Activated CD8-positive, alpha-beta memory T cell treated with anti-CD3 and anti-CD28 coated beads for 24 hours (primary cell): ENCODE results near the gene TP73.
"Not testable (repeated sequence)": the region's sequence is repeated elsewhere in the genome, so short reads cannot be mapped to it uniquely, and the experiment has no call there.

Source experiments
- DNase-seq: peaks from one replicate; pipeline ENCODE4 v3.0.0-alpha.2; 2020

Gene TP73

DNA sequence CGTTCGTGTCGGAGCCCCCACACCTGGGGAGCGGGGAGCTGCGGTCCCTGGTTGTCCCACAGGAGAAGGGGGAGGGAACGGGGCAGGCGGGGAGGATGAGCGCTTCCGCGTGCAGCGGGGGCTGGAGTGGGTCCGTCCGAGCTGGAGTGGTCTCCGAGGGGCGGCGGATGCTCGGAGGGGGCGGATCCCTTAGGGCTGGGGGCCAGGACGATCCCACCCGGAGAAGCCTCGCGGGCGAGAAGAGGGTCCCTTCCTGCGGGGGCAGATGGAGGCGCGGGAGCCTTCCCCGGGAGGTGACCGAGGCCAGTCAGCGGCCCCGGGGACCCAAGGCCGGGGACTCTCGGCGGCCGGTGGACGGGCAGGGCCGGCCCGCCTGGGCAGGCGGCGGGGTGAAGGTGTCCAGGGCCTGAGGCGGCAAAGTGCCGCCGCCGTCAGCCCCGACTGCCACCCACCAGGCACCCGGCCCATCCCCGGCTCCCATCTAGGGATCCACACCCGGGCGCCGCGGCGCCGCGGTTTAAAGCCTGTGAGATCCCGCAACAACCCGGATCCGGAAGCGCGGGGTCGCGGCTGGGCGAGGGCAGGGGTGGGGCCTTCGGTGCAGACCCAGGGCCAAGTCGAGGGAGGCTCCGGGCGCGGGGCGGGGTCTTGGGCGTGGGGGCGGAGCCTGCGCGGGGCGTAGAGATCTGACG lies 94.7 kb downstream of the TP73 start:
- DNase-seq, result peak; percentile 95

DNA sequence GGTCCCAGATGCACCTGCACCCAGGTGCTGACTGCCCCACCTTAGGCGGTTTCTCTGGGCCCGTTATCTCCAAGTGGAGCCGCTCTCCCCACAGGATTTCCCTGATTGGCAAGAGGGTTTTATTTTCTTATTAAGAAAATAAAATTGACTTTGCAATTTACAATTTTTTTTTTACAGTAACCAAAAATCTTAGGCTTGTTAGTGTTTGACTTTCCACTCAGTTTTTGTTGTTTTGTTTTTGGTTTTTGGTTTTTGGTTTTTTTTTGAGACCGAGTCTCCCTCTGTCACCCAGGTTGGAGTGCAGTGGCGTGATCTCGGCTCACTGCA lies 95.2 kb downstream of the TP73 start:
- DNase-seq, result no peak

DNA sequence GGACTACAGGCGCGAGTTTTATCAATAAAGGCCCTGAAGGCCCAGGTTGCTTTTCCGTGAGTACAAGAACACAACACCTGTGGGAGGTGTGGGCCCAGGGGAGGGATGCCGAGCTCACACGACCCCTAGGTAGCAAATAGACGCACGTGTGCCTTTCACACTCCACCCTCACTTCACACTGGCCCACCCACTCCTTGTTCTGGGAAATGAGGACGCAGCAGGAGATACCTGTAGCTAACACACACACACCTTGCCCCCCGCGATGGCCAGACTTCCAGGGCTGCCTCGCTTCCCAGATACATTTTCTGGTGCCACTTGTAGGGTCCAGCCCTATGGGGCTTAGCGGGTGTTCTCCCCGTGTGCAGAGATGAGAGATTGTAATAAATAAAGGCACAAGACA lies 95.6 kb downstream of the TP73 start:
- DNase-seq, result no peak

DNA sequence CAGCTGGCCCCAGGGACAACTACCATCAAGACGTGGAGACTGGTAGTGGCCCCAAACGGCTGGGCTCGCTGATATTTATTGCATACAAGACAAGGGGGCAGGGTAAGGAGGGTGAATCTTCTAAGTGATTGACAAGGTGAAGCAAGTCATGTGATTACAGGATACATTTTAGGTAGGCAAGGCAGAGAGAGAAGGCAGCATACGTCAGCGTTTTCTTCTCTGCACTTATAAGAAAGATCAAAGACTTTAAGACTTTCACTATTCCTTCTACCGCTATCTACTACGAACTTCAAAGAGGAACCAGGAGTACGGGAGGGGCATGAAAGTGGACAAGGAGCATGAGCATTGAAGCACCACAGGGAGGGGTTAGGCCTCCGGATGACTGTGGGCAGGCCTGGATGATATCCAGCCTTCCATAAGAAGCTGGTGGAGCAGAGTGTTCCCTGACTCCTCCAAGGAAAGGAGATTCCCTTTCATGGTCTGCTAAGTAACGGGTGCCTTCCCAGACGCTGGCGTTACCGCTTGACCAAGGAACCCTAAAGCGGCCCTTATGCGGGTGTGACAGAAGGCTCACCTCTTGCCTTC lies 96.1 kb downstream of the TP73 start:
- DNase-seq, result not testable (repeated sequence)

DNA sequence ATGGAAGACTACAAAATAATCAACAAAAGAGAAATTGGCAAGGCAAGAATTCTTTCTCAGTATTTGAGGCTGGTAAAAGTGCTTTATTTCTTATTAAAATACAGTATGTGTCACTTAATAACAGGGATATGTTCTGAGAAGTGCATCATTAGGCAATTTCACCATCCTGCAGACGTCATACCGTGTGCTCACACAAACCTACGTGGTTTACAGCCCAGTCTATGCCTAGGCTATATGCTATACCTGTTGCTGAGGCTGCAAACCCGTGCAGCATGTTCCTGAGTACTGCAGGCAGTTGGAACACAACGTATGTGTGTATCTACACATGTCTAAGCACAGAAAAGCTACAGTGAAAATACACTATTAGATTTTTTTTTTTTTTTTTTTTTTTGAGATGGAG lies 97.2 kb downstream of the TP73 start:
- no peak for DNase-seq

DNA sequence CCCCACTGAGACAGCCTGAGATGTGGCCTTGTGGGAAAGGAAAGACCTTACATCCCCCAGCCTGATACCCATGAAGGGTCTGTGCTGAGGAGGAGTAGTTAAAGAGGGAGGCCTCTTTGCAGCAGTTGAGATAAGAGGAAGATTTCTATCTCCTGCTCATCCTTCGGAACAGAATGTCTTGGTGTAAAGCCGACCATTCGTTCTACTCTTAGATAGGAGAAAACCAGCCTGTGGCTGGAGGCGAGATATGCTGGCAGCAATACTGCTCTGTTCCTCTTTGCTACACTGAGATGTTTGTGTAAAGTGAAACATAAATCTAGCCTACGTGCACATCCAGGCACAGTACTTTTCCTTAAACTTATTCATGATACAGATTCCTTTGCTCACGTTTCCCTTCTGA lies 98.4 kb downstream of the TP73 start:
- no peak for DNase-seq

DNA sequence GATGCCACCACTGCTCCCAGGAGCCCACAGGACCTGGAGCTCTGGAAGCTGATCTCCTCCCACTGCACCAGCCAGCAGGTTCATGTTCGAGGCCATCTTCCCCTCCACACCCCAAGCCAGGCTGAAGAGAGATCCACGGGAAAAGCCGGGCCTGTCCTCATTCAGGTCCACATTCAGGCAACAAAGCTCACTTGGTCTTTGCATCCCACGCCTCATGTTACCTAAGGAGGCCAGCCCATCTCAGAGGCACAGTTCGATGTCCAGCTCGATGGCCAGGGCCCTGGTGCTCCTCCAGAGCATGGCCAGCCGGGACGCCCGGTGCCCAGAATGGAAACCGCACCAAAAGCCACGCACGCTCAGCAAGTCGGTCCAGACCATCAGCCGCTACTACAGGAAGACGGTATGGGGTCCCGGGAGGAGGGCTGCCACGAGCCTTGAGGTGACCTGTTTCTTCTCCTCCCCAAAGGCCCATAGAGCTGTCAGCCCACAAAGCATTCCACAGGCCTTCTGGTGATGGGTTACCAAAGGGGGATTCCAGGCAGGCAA lies 100.2 kb downstream of the TP73 start, which contains the start of gene CCDC27:
Gene CCDC27 (plus strand): TSS at position 51 of the 546 bp plus-strand sequence. CDS start 32 bp downstream, at position 83.
- no peak for DNase-seq

DNA sequence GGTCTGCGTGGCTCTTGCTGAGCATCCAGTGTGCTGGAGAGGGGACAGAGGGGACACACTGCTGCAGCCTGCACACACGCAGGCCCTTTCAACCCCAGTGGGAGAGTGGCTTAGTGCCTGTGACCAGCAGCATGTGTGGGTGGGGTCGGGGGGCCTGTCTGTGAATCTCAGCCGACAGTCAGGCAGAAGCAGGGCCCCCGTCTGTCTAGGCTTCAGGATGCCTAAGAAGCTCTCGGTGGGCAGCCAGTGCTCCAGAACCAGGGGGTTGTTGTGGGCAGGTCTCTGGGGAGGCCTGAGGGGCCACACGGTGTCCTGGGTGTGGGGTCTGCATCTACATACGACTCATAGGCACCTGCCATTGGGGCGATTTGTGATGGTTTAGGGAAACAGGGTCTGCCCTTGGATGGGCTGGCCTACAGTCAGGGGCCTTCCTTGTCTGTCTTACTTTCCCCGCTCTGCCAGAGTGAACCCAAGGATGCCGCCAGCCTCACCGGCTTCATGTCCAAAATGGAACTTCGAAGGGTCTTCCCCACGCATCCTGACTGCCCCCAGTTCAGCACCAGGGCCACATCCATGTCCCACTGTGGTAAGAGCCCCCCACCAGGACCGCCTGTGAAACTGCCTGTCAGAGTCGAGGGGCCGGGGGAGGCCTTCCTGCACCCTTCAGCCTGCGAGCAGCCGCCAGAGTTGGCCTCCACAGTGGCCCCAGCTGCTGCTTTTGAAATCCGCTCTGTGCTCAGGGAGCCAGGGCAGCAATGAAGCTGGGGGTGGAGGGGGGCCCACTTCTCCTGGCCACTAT lies 101.5 kb downstream of the TP73 start:
- no peak for DNase-seq

DNA sequence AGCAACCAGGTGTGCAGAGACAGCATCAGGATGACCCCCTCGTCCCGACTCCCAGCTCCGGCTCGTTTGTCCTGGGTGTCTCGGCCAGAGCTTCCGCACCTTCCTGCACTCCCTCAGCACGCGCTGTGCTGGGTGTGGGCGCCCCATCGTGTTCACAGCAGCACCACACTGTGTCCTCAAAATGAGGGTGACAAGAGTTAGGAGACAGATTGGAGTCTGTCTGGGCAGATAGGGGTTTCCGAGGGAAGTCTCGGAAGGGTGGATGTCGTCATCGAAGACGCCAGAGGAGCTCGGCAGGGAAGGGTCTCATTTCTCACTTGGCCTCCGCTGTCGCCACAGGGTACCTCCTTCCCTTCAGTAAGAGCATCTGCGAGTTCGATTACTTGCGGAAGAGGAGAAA lies 104.1 kb downstream of the TP73 start:
- no peak for DNase-seq

DNA sequence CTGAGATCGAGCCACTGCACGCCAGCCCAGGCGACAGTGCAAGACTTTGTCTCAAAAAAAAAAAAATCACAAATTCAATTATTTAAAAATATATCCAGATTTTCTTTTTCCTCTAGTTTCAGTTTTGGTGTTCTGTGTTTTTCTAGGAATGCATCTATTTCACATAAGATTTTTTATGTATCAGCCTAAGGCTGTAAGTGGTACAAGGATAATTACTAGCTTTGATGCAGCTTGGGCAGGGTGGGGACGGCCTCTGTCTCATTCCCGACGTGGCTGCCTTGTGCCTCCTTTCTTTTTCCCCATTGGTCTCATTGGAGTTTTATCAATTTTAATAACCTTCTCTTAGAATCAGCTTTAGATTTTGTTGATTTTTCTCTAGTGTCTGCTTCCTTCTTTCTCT lies 106.8 kb downstream of the TP73 start:
- DNase-seq, result no peak

DNA sequence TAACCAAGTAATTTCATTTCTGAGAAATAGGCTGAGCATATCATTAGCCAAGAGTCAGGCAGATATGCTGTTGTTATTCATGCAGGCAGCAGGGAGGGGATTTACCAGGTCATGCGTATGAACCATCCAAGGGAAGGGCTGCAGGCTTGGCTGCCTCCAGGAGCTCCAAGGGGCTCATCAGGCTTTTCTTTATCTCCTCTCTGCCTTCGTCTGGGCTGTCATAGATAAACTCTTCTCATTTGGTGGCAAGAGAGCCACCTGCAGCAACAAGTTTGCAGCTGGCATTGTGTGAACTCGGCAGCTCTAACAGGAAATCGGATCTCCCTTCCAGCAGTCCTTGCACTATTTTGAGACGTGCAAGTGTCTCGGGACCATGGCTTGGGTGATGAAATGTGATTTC lies 107.5 kb downstream of the TP73 start:
- DNase-seq, result no peak

DNA sequence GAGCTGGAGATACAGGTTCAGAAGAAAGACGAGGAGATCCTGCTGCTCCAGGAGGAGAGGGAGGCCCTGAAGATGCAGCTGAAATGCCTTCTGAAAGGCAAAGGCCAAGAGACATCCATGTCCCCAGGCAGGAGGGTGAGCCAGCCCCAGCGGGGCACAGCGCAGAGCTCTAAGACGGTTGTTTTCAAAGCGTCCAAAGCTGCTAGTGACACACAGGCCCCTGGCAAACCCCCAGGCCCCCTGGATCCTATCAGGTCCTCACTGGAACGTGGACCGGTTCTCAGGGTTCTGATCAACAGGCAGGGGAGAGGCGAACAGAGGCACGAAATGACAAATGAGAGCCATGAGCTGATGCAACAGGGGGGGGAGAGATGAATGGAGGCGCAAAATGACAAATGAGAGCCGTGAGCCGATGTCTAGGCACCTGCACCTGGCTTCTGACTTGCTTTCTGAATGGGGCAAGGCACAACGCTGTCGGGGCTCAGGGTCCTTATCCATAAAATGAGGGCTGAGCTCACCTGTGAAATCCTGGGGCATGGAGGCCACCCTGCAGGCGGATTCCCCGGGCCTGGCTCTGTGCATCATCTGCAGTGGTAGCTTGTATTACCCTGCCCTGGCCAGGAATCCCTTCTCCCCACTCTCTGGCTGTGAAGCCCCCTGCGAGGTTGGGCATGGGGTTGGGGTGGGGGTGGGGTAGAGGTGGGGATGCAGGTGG lies 109.1 kb downstream of the TP73 start:
- no peak for DNase-seq

DNA sequence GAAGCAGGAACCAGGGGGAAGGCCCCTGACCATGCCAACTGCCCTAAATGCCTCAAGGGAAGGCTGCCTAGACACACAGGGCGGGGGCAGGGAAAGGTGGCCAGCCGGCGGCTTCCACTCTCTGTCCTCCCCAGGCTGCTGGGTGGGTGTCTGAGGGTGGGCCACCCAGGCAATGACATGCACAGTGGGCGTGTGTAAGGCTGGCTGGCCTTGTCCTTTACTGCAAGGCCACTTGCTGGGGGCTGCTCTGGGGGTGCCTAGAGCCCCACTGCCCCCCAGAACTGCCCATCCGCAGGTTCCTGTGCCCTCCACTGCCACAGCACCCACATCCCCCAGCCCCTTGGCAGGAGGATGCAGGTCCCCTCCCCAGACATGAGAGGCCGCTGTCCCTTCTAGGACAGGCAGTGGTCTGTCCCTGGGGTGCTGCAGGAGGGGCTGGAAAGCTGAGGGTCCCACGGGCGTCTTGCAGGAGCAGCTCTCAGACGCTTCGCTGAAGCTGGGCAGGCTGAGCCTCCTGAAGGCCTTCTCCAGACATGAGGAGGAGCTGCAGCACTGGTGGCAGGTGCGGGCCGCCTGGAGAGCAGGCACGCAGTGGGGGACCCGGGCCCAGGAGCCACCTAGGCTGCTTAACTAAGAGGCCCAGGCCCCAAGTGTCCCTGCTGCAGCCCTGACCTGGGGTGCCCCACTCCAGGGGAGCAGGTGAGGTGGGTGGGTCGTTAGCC lies 110.0 kb downstream of the TP73 start:
- DNase-seq, result no peak

DNA sequence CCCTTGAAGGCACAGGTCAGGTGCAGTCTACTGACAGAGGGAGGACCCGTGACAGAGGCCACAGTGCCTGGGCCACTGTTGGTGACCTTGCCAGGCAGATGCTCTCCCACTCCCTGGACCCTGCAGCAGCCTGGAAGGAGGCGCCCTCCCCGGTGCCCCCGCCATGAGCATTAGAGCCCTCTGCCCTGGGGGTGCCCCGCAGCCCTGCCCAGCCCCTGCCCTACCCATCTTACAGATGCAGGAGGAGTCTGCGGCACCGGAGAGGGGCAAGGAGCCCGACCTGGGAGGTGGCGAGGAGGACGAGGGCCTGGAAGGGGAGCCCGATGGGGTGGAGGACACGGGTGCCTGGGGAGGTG lies 110.5 kb downstream of the TP73 start:
- no peak for DNase-seq

DNA sequence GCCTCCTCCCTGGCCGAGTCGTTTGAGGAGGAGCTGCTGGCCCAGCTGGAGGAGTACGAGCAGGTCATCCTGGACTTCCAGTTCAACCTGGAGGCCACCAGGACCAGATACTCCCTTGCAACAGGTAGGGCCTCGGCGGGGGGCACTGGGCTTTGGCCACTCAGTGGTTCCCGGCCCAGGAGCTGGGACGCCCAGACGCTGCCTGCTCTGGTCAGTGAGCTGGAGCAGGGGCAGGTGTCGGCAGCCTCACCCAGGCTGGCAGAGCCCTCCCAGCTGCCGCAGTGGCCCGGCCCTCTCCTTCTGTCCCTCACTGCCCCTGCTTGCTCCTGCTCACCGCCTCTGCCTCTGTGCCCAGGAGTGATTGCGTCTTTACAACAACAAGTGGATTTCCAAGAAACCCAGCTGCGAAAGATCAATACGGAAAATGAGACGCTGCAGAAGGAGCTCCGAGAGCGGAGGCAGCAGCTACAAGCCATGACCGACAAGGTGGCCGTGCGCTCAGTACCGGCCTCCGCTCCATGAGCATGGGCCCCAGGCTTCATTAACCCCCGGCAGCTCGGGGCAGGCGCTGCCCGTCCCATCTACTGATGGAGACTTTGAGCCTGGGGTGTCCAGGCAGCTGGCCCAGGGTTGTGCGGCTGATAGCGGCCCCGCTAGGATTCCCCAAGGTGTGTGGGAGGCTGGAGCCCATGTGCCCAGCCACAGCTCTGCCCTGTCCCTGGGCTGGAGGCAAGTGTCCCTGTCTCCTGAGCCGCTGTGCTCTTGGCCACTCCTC lies 111.2 kb downstream of the TP73 start:
- no peak for DNase-seq

DNA sequence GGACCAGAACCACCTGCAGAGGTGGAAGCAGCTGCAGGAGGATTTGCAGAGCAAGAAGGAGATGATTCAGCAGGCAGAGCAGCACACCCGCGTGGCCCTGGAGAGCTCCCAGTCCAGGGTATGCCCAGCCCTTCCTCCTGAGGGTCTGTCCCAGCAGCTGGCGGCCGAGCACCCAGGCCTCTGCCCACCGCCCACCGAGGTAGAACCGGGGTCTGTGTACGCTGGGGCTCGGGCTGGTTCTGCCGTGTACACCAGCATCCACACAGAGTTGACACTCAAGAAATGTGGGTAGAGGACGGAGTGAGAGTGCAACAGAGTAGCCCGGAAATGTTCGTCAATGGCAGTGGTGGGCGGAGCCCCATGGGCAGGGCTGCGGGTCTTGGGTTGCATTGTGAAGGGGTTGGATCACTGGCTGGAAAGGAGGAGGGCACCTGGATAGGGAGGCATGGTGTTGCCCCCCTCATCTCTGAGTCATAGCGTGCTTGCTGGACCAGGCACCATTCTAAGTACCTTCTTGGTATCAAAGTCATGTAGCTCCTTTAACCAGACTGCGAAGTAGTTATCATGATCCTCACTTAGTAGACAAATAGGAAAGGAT lies 115.1 kb downstream of the TP73 start:
- no peak for DNase-seq

DNA sequence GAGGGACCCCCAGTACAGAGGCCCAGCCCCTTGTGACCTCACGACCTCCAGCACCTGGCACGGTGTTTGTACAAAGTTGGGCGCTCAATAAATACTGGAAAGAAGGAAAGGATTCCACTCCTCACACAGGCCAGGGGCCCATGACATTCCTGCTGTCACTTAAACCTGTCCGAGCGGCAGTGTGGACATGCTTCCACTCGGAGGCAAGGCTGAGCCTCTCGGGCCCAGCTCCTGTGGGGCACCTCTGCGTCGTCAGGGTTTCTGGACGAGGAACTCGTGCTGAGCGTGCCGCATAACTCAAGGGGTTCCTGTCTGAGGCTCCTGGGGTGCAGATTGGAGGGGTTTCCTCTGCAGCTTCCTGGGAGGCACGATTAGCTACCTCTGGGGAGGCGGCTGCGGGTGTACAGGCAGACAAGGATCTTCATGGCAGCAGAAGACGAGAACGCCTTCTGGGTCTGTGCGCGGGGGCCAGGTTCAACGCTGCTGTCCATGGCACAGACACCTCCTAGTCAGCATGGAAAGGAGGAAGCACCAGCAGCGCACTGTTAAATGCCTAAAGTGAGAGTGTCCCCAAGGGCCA lies 116.6 kb downstream of the TP73 start:
- no peak for DNase-seq

DNA sequence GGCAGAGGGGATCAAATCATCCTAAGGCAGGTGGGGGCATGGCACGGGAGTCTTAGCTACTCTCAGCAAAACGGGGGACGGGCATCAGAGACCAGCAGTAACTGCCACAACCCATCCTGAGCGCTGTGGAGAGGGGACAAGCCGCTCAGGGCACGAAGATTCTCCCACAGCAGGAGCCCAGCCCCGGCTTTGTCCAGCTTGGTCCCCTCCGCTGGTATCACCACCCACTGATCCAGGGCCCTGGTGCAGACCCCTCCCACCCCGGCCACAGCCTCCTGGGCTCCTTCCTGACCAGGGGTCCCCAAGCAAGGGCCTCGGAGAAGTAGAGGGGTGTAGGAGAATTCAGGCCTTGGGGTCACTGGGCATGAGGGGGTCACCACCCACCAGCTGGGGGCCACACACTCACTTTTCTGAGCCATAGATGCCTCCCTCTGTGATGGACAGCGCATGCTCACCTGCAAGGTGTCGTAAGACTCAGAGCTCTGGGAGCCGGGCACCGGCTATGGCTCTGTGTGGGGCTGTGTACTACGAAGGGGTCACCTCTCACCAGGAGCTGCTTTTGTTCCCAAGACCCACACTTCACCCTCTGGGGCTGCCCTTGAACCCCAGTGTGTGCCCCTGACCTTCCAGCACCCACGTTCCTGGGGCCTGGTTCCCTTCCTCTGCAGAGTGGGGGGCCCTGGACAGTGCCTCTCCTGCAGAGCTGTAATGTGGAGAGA lies 117.9 kb downstream of the TP73 start:
- DNase-seq, result no peak

DNA sequence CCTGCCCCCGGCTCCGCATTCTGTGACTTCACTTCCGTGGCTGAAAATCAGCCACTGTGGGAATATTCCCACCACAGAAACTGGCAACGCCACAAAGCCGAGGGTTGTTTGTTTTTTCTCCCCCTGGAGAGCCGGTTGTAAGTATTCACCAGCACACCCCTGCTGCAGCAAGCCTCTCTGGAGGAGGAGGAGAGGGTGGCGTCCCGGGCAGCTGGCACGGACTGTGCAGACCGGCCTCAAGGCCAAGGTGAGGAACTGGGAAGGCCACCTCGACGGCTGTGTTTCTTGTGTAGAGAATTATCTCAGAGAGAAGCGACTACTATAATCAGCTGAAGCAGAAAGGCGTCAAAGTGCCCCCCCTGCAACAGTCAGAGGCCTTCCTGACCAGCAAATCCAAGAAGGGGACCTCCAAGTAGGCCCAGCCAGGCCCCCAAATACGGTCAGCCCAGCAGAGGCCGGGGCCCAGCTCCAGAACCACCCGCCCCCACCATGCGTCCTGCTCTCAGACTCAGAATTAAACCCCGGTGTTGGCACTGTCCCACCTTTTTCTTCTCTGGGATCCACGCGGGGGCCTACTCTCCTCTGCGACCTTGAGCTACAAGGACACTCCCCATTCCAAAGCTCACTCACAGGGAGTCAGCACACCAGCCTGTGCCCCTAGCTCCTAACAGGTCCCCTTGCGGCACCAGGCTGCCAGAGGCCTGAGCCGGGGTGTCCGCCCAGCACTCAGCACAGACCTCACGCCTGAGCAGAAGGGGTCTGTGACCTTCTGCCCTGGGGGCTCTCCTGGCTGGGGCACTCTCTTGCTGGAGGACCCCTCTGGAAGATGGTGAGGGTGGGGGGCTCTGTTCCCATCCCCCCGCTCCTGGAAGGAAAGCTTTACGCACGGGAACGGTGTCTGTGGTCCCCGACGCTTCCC lies 119.1 kb downstream of the TP73 start:
- no peak for DNase-seq
